A549 (cell line): ENCODE measurements around the gene SMG6. TPM values are rescaled to one million over a fixed set of nuclear protein-coding genes. Genes with fewer than 3 reads are reported as not detected.
A peak's percentile ranks its signal among the peaks of the same experiment; 100 is the strongest.

Experiments
- ATAC-seq, 2 experiments: fragments of 200-7000 bp in 1 of 2; fragments of >200 bp in 1 of 2; cut with Nextera tagmentation in 1 of 2; cut with Tn5 transposase in 1 of 2; 3 replicates each; pipeline versions ENCODE4 v1.8.0 to v1.9.1; 2018 to 2020; ENCODE audit warnings: mild to moderate bottlenecking in 1 of 2, moderate library complexity in 1 of 2
- CTCF ChIA-PET: fragments of 300-600 bp; sonication (Branson Sonifier 250); formaldehyde crosslinking; extraction: SDS; loops from one replicate; lab custom pipeline; 2021; ENCODE audit warnings: antibody characterized with exemption, inconsistent platforms; lab: Yijun Ruan, JAX
- POLR2A ChIA-PET: fragments of 350-600 bp; formaldehyde crosslinking; extraction: SDS; loops from one replicate; lab custom pipeline; 2021; ENCODE audit warnings: antibody characterized with exemption, inconsistent platforms; lab: Yijun Ruan, JAX
- DNase-seq, 2 experiments: peaks; one replicate each; pipeline versions ENCODE4 v3.0.0 to v3.0.0-alpha.2; 2011 to 2016; ENCODE audit warnings: low read depth in 1 of 2, low spot score in 1 of 2
- FAIRE-seq: peaks from 2 replicates; lab custom pipeline; 2011; peaks lifted over from hg19 to GRCh38; lab: Jason Lieb, UNC
- H3K27ac ChIP-seq, 2 experiments: fragments of >200 bp; sonication (Bioruptor Twin); formaldehyde crosslinking; 3 replicates each; pipeline ENCODE4 v1.5.1; 2016 to 2017
- H3K4me1 ChIP-seq: fragments of >200 bp; sonication (Bioruptor Twin); formaldehyde crosslinking; 3 replicates; pipeline ENCODE4 v1.6.1; 2016
- H3K4me2 ChIP-seq: fragments of >200 bp; sonication (Bioruptor Twin); formaldehyde crosslinking; 3 replicates; pipeline ENCODE4 v1.6.1; 2016
- H3K4me3 ChIP-seq: fragments of >200 bp; sonication (Bioruptor Twin); formaldehyde crosslinking; 3 replicates; pipeline ENCODE4 v1.5.1; 2016
- H3K9me3 ChIP-seq: fragments of >200 bp; sonication (Bioruptor Twin); formaldehyde crosslinking; 3 replicates; pipeline ENCODE4 v1.6.1; 2016
- CBX2 ChIP-seq: fragments of 200-600 bp; sonication (generic); IDR thresholded peaks from 2 replicates; pipeline ENCODE4 v1.6.1; 2016; ENCODE audit warnings: low read depth, mild to moderate bottlenecking, borderline replicate concordance
- CEBPB ChIP-seq, 2 experiments: fragments of >200 bp in 1 of 2; sonication (Bioruptor Twin) in 1 of 2; formaldehyde crosslinking in 1 of 2; IDR thresholded peaks; 2 replicates each; pipeline ENCODE4 v1.6.1; 2012 to 2016
- CHD2 ChIP-seq: fragments of 150-350 bp; IDR thresholded peaks from 2 replicates; pipeline ENCODE4 v1.6.1; 2014; ENCODE audit warnings: low read length; ENCODE audit not compliant: partially characterized antibody
- EP300 ChIP-seq, 2 experiments: fragments of >200 bp; sonication (Bioruptor Twin); formaldehyde crosslinking; IDR thresholded peaks; 2 replicates in 1 of 2; 3 replicates in 1 of 2; pipeline ENCODE4 v1.6.1; 2016 to 2017
- FOSL2 ChIP-seq, 2 experiments: fragments of 450-650 bp in 1 of 2; fragments of >200 bp in 1 of 2; sonication (Bioruptor Twin) in 1 of 2; formaldehyde crosslinking; IDR thresholded peaks; 2 replicates each; pipeline versions ENCODE4 v1.5.0 to v1.6.1; 2016 to 2020; ENCODE audit warnings: mild to moderate bottlenecking in 1 of 2, moderate library complexity in 1 of 2
- HOXB13 ChIP-seq: fragments of 250-450 bp; sonication (Bioruptor Pico); IDR thresholded peaks from 2 replicates; pipeline ENCODE4 v1.5.0; 2020; ENCODE audit warnings: low read depth, mild to moderate bottlenecking, moderate library complexity
- JUNB ChIP-seq: fragments of >200 bp; sonication (Bioruptor Twin); formaldehyde crosslinking; IDR thresholded peaks from 2 replicates; pipeline ENCODE4 v1.6.1; 2016
- KDM1A ChIP-seq: fragments of 200-600 bp; sonication (generic); IDR thresholded peaks from 2 replicates; pipeline ENCODE4 v1.6.1; 2016; ENCODE audit warnings: low read depth, mild to moderate bottlenecking
- KDM5A ChIP-seq: fragments of 200-600 bp; sonication (generic); IDR thresholded peaks from 2 replicates; pipeline ENCODE4 v1.6.1; 2016; ENCODE audit warnings: antibody characterized with exemption, mild to moderate bottlenecking
- MYC ChIP-seq: IDR thresholded peaks from 2 replicates; pipeline ENCODE4 v1.6.1; 2012; ENCODE audit warnings: mild to moderate bottlenecking, inconsistent platforms, low read length, improper control_type of control experiment, borderline replicate concordance
- NPAS2 ChIP-seq: fragments of 250-450 bp; sonication (Bioruptor Pico); IDR thresholded peaks from 2 replicates; pipeline ENCODE4 v1.8.0; 2022; ENCODE audit warnings: mild to moderate bottlenecking, moderate library complexity, borderline replicate concordance
- NR3C1 ChIP-seq: fragments of >200 bp; sonication (Bioruptor Twin); formaldehyde crosslinking; IDR thresholded peaks from 3 replicates; pipeline ENCODE4 v1.6.1; 2017
- RAD21 ChIP-seq, 2 experiments: fragments of >200 bp in 1 of 2; sonication (Bioruptor Twin) in 1 of 2; formaldehyde crosslinking in 1 of 2; IDR thresholded peaks in 1 of 2; conservative IDR thresholded peaks in 1 of 2; 2 replicates in 1 of 2; 3 replicates in 1 of 2; pipeline ENCODE4 v1.6.1; 2012 to 2018; ENCODE audit warnings: inconsistent platforms in 1 of 2
- RCOR1 ChIP-seq: fragments of 150-350 bp; IDR thresholded peaks from 2 replicates; pipeline ENCODE4 v1.6.1; 2014; ENCODE audit warnings: antibody characterized with exemption, low read length, low read depth
- SMC3 ChIP-seq: fragments of >200 bp; sonication (Bioruptor Twin); formaldehyde crosslinking; IDR thresholded peaks from 3 replicates; pipeline ENCODE4 v1.6.1; 2018; ENCODE audit warnings: inconsistent platforms
- TFCP2L1 ChIP-seq: fragments of 250-450 bp; sonication (Bioruptor Pico); IDR thresholded peaks from 2 replicates; pipeline ENCODE4 v1.5.0; 2021; ENCODE audit warnings: mild to moderate bottlenecking
- ZFP36 ChIP-seq: fragments of 450-650 bp; IDR thresholded peaks from 2 replicates; pipeline ENCODE4 v1.6.1; 2014; ENCODE audit warnings: borderline replicate concordance; ENCODE audit not compliant: partially characterized antibody
- WGBS: methylation state at CpG from one replicate; pipeline ENCODE4 v1.1.6; 2017; ENCODE audit errors: missing lambda C conversion rate; 5-methylcytosine and 5-hydroxymethylcytosine counted together
- polyA plus RNA-seq, 4 experiments: library from polyadenylated mRNA; depleted of rRNA in 3 of 4; stranded (reverse); fragments of >200 nt; fragmentation: RNase III in 1 of 4; extraction: RNeasy Plus Mini Kit Qiagen cat#74134 plus additional on column Dnase treatment in 1 of 4; gene quantifications; 2 replicates in 3 of 4; 3 replicates in 1 of 4; pipeline ENCODE4 v1.2.3, GENCODE V29; 2011 to 2017
- TF ChIP-seq, protein P1 (sequence below): fragments of >200 bp; sonication (Bioruptor Twin); formaldehyde crosslinking; IDR thresholded peaks from 3 replicates; pipeline ENCODE4 v1.6.1; 2016
- TF ChIP-seq, protein P2 (sequence below): fragments of >200 bp; sonication (Bioruptor Twin); formaldehyde crosslinking; IDR thresholded peaks from 3 replicates; pipeline ENCODE4 v1.5.1; 2016
- TF ChIP-seq, protein P3 (sequence below): fragments of 450-650 bp; IDR thresholded peaks from 2 replicates; pipeline ENCODE4 v1.6.1; 2014; ENCODE audit warnings: antibody characterized with exemption

The SMG6 gene
- polyA plus RNA-seq, 2 of the 4 experiments (the other 2 are of a cell fraction), result 4.7 to 17.0 TPM

DNA sequence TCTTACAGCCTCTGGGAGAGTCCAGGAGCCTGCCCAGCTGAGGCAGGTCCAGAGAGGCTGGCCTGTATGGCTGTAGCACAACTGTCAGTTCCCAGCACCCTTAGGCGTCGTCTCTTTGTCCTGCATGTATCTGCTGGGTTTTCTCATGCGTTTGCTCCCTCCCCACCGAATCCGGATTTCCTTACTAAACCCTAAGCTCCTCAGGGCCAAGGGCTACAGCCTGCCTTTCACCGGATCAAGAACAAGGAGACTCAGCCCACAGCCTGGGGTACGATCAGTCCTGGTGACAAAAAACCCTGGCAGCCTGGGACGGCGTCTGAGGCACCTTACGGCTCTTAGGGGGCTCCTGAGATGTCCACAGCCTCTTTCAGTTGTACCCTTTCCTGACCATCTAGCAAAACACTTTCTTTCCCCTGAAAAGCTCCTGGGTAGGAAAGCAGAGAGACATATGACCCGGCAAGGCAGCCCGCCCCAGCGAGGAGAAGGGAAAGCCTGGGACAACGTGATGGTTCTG, 236.5 kb downstream of the SMG6 start:
- Histone ChIP-seq H3K4me3 (no peak overlapping the region), H3K27ac (no peak overlapping the region), H3K9me3 (no peaks in the 10 kb centered on the region), H3K4me2 (no peak overlapping the region), H3K4me1 (no peaks in the 10 kb centered on the region)
- 92% methylated on average over 14 of the region's 14 CpGs for WGBS
- DNase-seq (no peak), ATAC-seq (no peak), FAIRE-seq (no peak)
- TF ChIP-seq CBX2 (no peak), KDM1A (no peak), MYC (no peak), CHD2 (no peak), RCOR1 (no peak)
- ChIA-PET CTCF (interaction anchor here (0.9 to 16.6 kb wide), 6 partner anchors 10 to 182 kb away, joined by 3 to 217 read pairs (median 5); partner anchors contain the start of gene HIC1), POLR2A (no interaction called here)

DNA sequence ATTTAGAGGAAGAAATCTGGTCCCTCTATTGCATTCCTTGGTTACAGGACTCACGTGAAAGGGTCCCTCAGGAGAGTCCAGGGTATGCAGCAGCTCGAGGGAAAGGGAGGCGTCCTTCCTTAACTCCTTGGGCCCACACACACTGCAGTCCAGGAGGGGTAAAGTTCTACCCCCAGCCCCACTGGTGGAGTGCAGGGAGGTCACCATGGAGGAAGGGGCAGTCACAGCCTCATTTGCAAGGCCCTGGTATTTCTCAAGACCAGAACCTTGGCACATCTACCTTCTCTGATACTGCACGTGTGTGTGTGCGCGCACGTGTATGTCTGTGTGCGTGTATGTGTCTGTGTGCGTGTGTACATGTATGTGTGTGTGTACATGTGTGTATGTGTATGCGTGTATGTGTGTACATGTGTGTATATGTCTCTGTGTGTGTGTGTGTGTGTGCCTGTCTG, 237.6 kb downstream of the SMG6 start:
- FAIRE-seq, result no peak
- no peaks in the 10 kb centered on the region for H3K4me1 ChIP-seq
- WGBS, result 85% methylated on average over 10 of the region's 10 CpGs
- no peak overlapping the region for H3K4me2 ChIP-seq
- no peak overlapping the region for H3K4me3 ChIP-seq
- no peak for ATAC-seq
- POLR2A ChIA-PET, result no interaction called here
- no peak for TF ChIP-seq EP300 (IDR thresholded peaks at IDR 0.05)
- no peak for TF ChIP-seq FOSL2 (IDR thresholded peaks at IDR 0.05)
- TF ChIP-seq FOSL2 (CRISPR knock-in tag; IDR thresholded peaks at IDR 0.05), result no peak
- TF ChIP-seq HOXB13 (CRISPR knock-in tag), result no peak
- TF ChIP-seq, protein P1, sequence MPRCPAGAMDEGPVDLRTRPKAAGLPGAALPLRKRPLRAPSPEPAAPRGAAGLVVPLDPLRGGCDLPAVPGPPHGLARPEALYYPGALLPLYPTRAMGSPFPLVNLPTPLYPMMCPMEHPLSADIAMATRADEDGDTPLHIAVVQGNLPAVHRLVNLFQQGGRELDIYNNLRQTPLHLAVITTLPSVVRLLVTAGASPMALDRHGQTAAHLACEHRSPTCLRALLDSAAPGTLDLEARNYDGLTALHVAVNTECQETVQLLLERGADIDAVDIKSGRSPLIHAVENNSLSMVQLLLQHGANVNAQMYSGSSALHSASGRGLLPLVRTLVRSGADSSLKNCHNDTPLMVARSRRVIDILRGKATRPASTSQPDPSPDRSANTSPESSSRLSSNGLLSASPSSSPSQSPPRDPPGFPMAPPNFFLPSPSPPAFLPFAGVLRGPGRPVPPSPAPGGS, result no peak
- no peak for TF ChIP-seq ZFP36
- TF ChIP-seq NPAS2 (CRISPR knock-in tag), result no peak
- TF ChIP-seq JUNB, result no peak
- no peak for TF ChIP-seq NR3C1
- TF ChIP-seq, protein P2, sequence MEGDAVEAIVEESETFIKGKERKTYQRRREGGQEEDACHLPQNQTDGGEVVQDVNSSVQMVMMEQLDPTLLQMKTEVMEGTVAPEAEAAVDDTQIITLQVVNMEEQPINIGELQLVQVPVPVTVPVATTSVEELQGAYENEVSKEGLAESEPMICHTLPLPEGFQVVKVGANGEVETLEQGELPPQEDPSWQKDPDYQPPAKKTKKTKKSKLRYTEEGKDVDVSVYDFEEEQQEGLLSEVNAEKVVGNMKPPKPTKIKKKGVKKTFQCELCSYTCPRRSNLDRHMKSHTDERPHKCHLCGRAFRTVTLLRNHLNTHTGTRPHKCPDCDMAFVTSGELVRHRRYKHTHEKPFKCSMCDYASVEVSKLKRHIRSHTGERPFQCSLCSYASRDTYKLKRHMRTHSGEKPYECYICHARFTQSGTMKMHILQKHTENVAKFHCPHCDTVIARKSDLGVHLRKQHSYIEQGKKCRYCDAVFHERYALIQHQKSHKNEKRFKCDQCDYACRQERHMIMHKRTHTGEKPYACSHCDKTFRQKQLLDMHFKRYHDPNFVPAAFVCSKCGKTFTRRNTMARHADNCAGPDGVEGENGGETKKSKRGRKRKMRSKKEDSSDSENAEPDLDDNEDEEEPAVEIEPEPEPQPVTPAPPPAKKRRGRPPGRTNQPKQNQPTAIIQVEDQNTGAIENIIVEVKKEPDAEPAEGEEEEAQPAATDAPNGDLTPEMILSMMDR, result no peak
- TF ChIP-seq CEBPB (IDR thresholded peaks at IDR 0.05), result no peak
- TF ChIP-seq KDM1A, result no peak
- DNase-seq, result no peak
- no peaks in the 10 kb centered on the region for H3K9me3 ChIP-seq
- H3K27ac ChIP-seq, result no peak overlapping the region
- CTCF ChIA-PET, result interaction anchor here (0.8 to 16.6 kb wide), 12 partner anchors 9 to 216 kb away, joined by 3 to 217 read pairs (median 5); partner anchors contain the start of gene HIC1

DNA sequence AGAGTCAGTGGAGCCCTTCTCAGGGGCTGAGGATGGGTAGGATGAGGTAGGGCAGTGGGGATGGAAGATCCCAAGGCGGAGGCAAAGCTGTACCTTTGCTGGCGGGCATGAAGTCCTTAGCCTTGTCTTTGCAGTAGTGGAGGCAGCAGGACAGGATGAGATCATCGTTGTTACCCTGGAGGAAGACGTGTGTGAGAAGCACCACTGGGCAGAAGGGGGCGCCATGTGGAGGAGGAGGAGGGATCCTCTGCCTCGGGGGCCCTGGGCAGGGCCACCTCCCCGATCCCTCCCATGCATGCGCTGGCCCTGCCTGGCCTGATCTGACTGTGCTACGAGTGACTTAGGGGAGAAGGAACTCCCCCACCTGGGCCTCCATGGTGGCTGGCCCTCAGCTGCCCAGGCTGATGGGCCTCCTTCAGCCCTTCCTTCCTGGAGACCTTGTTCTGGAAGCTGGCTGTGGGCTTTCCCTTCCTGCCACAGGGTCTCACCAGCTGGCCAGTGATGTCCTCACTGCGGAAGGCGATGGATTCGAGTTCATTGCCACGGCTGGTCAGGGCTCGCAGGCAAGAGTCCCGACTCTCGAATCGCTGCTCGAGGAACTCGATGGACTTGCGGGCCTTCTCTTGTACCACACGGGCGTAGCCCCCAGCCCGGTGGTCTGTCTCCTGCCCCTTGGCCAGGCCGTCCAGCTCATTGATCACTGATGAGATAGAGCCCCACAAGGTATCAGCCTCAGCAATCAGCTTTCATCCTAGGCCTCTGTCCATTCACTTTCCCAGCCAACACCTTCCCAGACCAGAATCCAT, 238.4 kb downstream of the SMG6 start:
- DNase-seq (peak in 1 of 2 experiments; percentile 59), FAIRE-seq (no peak), ATAC-seq (peak; percentile 57 to 82; a peak in 5 of 6 replicates)
- 78% methylated on average over 24 of the region's 24 CpGs for WGBS
- no peaks in the 10 kb centered on the region for H3K4me1 ChIP-seq
- no peak overlapping the region for H3K4me2 ChIP-seq
- ChIA-PET CTCF (interaction anchor here (0.6 to 16.6 kb wide), 20 partner anchors 8 to 232 kb away, joined by 3 to 217 read pairs (median 4); partner anchors contain the start of gene HIC1), POLR2A (no interaction called here)
- H3K4me3 ChIP-seq, result no peak overlapping the region
- H3K27ac ChIP-seq, result no peak overlapping the region
- no peaks in the 10 kb centered on the region for H3K9me3 ChIP-seq
- no peak for TF ChIP-seq JUNB
- TF ChIP-seq, protein P2, result peak; percentile 43
- TF ChIP-seq, protein P3, sequence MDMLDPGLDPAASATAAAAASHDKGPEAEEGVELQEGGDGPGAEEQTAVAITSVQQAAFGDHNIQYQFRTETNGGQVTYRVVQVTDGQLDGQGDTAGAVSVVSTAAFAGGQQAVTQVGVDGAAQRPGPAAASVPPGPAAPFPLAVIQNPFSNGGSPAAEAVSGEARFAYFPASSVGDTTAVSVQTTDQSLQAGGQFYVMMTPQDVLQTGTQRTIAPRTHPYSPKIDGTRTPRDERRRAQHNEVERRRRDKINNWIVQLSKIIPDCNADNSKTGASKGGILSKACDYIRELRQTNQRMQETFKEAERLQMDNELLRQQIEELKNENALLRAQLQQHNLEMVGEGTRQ, result no peak
- TF ChIP-seq RAD21 (conservative IDR thresholded peaks at IDR 0.05 in 1 of 2, IDR thresholded peaks at IDR 0.05 in 1 of 2), result 0 out of 5 replicates have a peak, but pooled peaks of 1 of the 2 experiments have one; percentile 13
- no peak for TF ChIP-seq HOXB13 (CRISPR knock-in tag)
- no peak for TF ChIP-seq KDM5A
- TF ChIP-seq SMC3, result no peak; the same call in 2 of the 3 replicates
- TF ChIP-seq TFCP2L1 (CRISPR knock-in tag), result no peak
